Parathyroid adenoma (tissue), 2 donors: ENCODE results near the gene SPDEF.

Experiments used
- H2AFZ ChIP-seq: fragments of 300-600 bp; sonication (generic); one replicate; pipeline ENCODE4 v1.7.0; 2017; ENCODE audit warnings: antibody characterized with exemption, mild to moderate bottlenecking
- H3K27ac ChIP-seq: fragments of 300-600 bp; sonication (generic); one replicate; pipeline ENCODE4 v1.7.0; 2017
- H3K27me3 ChIP-seq: fragments of 300-600 bp; sonication (generic); one replicate; pipeline ENCODE4 v1.7.0; 2017; ENCODE audit warnings: low read length; ENCODE audit not compliant: control insufficient read depth, insufficient read depth
- H3K36me3 ChIP-seq: fragments of 300-600 bp; sonication (generic); one replicate; pipeline ENCODE4 v1.7.0; 2017; ENCODE audit warnings: low read length; ENCODE audit not compliant: control insufficient read depth, insufficient read depth
- H3K4me1 ChIP-seq: fragments of 300-600 bp; sonication (generic); one replicate; pipeline ENCODE4 v1.7.0; 2017; ENCODE audit warnings: control low read depth
- H3K4me2 ChIP-seq: fragments of 300-600 bp; sonication (generic); one replicate; pipeline ENCODE4 v1.7.0; 2017; ENCODE audit warnings: low read length
- H3K4me3 ChIP-seq: fragments of 300-600 bp; sonication (generic); one replicate; pipeline ENCODE4 v1.7.0; 2017; ENCODE audit warnings: low read depth, low read length
- H3K79me2 ChIP-seq: fragments of 300-600 bp; sonication (generic); one replicate; pipeline ENCODE4 v1.7.0; 2017; ENCODE audit warnings: control low read depth
- H3K9ac ChIP-seq: fragments of 300-600 bp; sonication (generic); one replicate; pipeline ENCODE4 v1.7.0; 2017; ENCODE audit warnings: mild to moderate bottlenecking
- H3K9me3 ChIP-seq: fragments of 300-600 bp; sonication (generic); one replicate; pipeline ENCODE4 v1.7.0; 2017; ENCODE audit warnings: low read length; ENCODE audit not compliant: control insufficient read depth
- TF ChIP-seq, protein P1 (sequence below): fragments of 300-600 bp; sonication (generic); IDR thresholded peaks from one replicate; pipeline ENCODE4 v1.7.0; 2017; ENCODE audit warnings: antibody characterized with exemption, mild to moderate bottlenecking
- donor health status: primary hyperparathyroidism.

SPDEF gene

DNA sequence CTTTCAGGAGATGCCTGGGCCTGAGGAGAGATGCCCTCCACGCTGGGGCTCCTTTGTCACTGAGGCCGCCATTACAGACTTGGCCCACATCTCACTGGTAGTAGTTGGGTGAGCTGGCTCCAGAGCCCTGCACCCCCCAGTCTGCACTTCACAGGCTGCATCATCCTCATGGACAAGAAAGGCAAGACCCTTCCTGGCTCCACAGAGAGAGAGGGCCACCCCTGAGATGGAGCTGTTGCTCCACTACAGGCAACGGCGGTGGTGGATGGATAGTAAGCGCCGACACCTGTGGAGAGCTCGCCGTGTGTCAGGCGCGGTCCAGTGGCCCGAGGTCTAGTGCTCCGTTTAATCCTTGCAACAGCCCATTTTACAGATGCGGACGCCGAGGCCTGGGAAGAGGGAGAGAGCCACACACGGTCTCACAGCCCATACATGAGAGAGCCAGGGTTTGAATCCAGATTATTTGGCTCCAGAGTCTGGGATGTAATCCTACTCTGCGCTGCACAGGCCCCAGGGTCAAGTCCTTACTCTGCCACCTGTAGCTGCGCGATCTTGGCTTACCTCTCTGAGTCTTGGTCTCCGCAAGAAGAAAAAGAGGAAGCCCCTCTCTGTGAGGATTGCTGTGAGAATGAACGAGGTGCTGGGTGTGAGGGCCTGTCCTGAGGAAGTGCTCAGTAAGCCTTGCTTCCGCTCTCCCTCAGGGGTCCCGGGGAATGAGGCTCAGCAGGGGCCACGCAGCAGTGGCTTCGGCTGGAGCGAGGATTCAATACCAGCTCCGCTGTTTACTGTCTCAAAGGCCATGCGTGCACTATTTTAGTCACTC lies 34.5 kb downstream of the SPDEF start:
- H3K27ac ChIP-seq, result no peak overlapping the region
- no peaks in the 10 kb centered on the region for H3K27me3 ChIP-seq
- no peak overlapping the region for H3K4me3 ChIP-seq
- no peaks in the 10 kb centered on the region for H3K9me3 ChIP-seq
- no peak overlapping the region for H3K4me2 ChIP-seq
- H3K79me2 ChIP-seq, result no peaks in the 10 kb centered on the region
- no peak overlapping the region for H3K9ac ChIP-seq
- no peaks in the 10 kb centered on the region for H3K36me3 ChIP-seq
- H3K4me1 ChIP-seq, result no peaks in the 10 kb centered on the region
- H2AFZ ChIP-seq, result no peak overlapping the region
- TF ChIP-seq, protein P1, sequence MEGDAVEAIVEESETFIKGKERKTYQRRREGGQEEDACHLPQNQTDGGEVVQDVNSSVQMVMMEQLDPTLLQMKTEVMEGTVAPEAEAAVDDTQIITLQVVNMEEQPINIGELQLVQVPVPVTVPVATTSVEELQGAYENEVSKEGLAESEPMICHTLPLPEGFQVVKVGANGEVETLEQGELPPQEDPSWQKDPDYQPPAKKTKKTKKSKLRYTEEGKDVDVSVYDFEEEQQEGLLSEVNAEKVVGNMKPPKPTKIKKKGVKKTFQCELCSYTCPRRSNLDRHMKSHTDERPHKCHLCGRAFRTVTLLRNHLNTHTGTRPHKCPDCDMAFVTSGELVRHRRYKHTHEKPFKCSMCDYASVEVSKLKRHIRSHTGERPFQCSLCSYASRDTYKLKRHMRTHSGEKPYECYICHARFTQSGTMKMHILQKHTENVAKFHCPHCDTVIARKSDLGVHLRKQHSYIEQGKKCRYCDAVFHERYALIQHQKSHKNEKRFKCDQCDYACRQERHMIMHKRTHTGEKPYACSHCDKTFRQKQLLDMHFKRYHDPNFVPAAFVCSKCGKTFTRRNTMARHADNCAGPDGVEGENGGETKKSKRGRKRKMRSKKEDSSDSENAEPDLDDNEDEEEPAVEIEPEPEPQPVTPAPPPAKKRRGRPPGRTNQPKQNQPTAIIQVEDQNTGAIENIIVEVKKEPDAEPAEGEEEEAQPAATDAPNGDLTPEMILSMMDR, result no peak

DNA sequence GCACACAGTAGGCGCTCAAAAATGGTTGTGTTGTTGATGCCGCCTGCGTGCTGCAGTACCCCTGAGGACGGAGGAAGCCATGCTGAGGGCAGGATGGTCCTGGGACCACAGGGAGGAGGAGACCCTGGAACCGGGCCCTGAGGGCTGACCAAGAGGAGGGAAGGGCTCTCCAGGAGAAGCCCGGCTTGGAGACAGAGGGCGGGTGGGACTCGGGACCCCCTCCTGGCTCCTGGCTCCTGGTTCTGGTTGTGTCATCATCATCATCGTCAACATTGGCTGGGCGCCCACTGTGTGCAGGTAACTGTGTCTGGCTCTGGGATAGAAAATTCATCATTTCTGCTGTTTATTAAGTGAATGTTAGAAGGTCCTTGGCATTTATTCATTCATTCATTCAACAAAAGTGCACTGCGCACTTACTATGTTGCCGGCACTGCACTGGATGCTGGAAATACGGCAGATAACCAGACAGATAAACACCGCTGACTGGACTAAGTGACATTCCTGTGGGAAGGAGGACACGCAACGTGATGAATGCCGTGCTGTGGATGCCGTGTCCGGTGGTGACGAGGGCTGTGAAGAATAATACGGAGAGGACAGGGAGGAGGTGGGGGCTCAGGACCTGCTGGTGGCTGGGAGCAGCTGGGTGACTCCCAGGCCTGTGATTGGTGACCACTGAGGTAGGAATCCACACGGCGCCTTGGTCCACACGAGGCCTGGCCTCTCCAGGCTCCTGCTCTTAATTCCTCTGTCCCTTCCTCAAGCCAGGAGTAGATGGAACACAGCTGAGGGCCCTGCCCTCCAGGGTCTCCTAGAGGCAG lies 35.3 kb downstream of the SPDEF start:
- TF ChIP-seq, protein P1, result no peak
- H3K4me3 ChIP-seq, result no peak overlapping the region
- H3K27me3 ChIP-seq, result no peaks in the 10 kb centered on the region

DNA sequence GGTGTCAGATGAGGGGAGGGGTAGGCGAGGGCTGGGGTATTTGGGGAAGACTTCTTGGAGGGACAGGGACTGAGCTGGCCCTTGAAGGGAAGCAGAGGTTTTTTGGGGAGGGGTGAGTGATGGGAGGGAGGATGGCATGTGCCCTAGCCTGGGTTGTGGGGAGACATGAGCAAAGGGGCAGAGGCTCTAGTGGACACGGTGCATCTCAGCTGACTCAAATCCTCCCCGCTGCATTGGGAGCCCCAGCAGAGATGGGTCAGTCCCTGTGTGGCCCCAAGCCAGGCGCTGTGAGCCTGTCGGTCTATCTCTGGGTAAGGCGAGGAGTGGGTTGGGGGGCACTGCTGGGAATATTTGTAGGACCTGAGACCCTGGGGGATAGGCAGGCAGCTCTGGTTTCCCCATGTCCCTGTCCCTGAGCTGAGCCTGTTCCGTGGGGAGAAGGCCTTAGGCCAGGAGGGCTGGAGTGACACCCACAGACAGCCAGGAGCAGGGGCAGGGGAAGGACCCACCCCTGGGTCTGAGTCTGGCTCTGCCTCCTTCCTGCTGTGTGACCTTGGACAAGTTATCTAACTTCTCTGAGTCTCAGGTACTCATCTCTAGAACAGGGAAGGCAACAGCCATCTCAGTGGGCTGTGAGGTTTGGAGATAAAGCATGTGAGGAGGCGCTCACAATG lies 36.0 kb downstream of the SPDEF start:
- H3K9me3 ChIP-seq, result no peaks in the 10 kb centered on the region
- no peaks in the 10 kb centered on the region for H3K27me3 ChIP-seq
- H3K4me3 ChIP-seq, result no peak overlapping the region
- H3K9ac ChIP-seq, result no peak overlapping the region
- H3K36me3 ChIP-seq, result no peaks in the 10 kb centered on the region
- no peak overlapping the region for H3K27ac ChIP-seq
- no peaks in the 10 kb centered on the region for H3K4me1 ChIP-seq
- H3K4me2 ChIP-seq, result no peak overlapping the region
- TF ChIP-seq, protein P1, result no peak
- H3K79me2 ChIP-seq, result no peaks in the 10 kb centered on the region
- H2AFZ ChIP-seq, result no peak overlapping the region

More for the DNA sequence above, 35.3 kb downstream of the SPDEF start:
- Histone ChIP-seq H2AFZ (no peak overlapping the region), H3K9me3 (no peaks in the 10 kb centered on the region), H3K79me2 (no peaks in the 10 kb centered on the region), H3K4me1 (no peaks in the 10 kb centered on the region), H3K9ac (no peak overlapping the region), H3K4me2 (no peak overlapping the region), H3K27ac (no peak overlapping the region), H3K36me3 (no peaks in the 10 kb centered on the region)

DNA sequence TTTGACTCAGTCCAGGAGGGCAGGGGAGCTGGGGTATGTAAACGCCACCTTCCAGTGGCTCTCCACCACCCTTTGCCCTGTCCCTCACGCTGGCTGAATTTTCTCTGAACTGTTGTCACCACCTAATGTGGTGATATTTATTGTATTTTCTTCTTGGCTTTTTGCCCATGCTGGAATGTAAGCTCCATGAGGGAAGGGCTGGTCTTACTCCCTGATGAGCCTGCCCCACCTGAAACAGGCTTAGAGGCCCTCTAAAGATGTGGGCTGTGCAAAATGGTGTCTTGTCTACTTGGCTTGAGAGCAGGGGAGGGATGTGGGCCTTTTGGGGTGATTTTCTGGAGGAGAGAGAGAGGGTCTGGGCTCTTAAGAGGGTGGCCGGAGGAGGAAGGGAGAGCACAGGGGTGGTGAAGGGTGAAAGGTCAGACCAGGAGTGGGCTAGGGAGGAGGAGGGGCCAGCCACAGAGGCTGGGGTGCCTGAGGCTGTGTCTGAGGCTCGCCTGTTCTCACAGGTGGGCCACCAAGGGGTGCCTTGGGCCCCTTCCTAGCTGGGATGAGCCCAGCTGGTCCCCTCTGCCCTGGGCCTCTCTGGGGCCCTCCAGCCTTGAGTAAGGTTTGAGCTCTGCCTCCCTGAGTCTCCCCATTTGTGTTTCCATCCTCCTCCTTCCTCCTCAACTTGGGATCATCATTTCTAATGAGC lies 37.3 kb downstream of the SPDEF start:
- no peak overlapping the region for H3K4me2 ChIP-seq
- TF ChIP-seq, protein P1, result no peak
- H2AFZ ChIP-seq, result no peak overlapping the region
- no peaks in the 10 kb centered on the region for H3K9me3 ChIP-seq
- H3K27me3 ChIP-seq, result no peaks in the 10 kb centered on the region
- no peak overlapping the region for H3K27ac ChIP-seq
- H3K9ac ChIP-seq, result no peak overlapping the region
- H3K4me1 ChIP-seq, result no peaks in the 10 kb centered on the region
- no peak overlapping the region for H3K4me3 ChIP-seq
- no peaks in the 10 kb centered on the region for H3K36me3 ChIP-seq
- no peaks in the 10 kb centered on the region for H3K79me2 ChIP-seq
